Measurements from ENCODE around the gene RIPK4.
"Not testable (repeated sequence)": the region's sequence is repeated elsewhere in the genome, so short reads cannot be mapped to it uniquely, and the experiment has no call there.

Gene RIPK4

GRCh38 chr21:41717573-41718330, 49.1 kb downstream of the RIPK4 start:
- no peak overlapping the region for H3K4me3 ChIP-seq (ENCODE audit: low read length in 2 of 2)
- no peaks in the 10 kb centered on the region for H3K36me3 ChIP-seq (replicated peaks in 1 of 2; ENCODE audit: control insufficient read depth in 2 of 2, insufficient read depth in 2 of 2, low read length in 2 of 2)
- no peak overlapping the region for H2BK5ac ChIP-seq (ENCODE audit: low read length)
- peak overlapping the region; percentile 43 for H2BK15ac ChIP-seq (ENCODE audit: low read length)
- H2BK120ac ChIP-seq (ENCODE audit: low read depth, low read length), result peak overlapping the region; percentile 81
- peaks cover 0 to 12% of the 10 kb centered on the region in 2 donors for H3K4me1 ChIP-seq (ENCODE audit: control insufficient read depth in 2 of 2, insufficient read depth in 1 of 2, low read depth in 1 of 2, low read length in 2 of 2)
- no peak overlapping the region for H2AFZ ChIP-seq (ENCODE audit: low read length)
- H3K9ac ChIP-seq (ENCODE audit: low read depth, low read length, poor library complexity), result no peak overlapping the region
- H3K23ac ChIP-seq (ENCODE audit: low read depth, low read length, poor library complexity), result no peak overlapping the region
- no peak overlapping the region for H3K27ac ChIP-seq (replicated peaks; ENCODE audit: low read length)
- no peak overlapping the region for H4K91ac ChIP-seq (ENCODE audit: low read depth, low read length, poor library complexity)
- no peak for DNase-seq (ENCODE audit: low spot score)
- H3K18ac ChIP-seq (ENCODE audit: low read length), result no peak overlapping the region
- H4K8ac ChIP-seq (ENCODE audit: low read depth, low read length), result no peak overlapping the region
- peaks cover 0 to 5% of the 10 kb centered on the region in 2 donors for H3K9me3 ChIP-seq (replicated peaks in 1 of 2; ENCODE audit: control insufficient read depth in 2 of 2, insufficient read depth in 1 of 2, low read depth in 1 of 2, low read length in 2 of 2)
- peaks cover 0 to 14% (median 0%) of the 10 kb centered on the region in 3 experiments for H3K27me3 ChIP-seq (ENCODE audit: control insufficient read depth in 3 of 3, insufficient read depth in 3 of 3, low read depth in 1 of 3, low read length in 3 of 3)
- H2BK12ac ChIP-seq (ENCODE audit: low read length), result no peak overlapping the region
- peak overlapping the region; percentile 13 for H2AK5ac ChIP-seq (ENCODE audit: low read depth, low read length)
- no peaks in the 10 kb centered on the region for H3K79me1 ChIP-seq (ENCODE audit: low read depth, low read length)
- no peak overlapping the region for H3K14ac ChIP-seq (ENCODE audit: low read length)
- H3K4ac ChIP-seq (ENCODE audit: low read length), result no peak overlapping the region
- no peak overlapping the region for H3K4me2 ChIP-seq (ENCODE audit: insufficient read depth, low read length, poor library complexity, severe bottlenecking)
- whole genome bisulfite sequencing, 2 donors (ENCODE audit: extremely low coverage in 2 of 2, insufficient read length in 2 of 2, insufficient replicate concordance in 1 of 2), result no CpG with 5 or more reads among the region's 15 CpGs

GRCh38 chr21:41716751-41717150, 50.1 kb downstream of the RIPK4 start:
- Histone ChIP-seq H3K27ac (replicated peaks; ENCODE audit: low read length) (no peak overlapping the region), H3K14ac (ENCODE audit: low read length) (peak overlapping the region; percentile 11), H3K79me1 (ENCODE audit: low read depth, low read length) (no peaks in the 10 kb centered on the region), H2AK5ac (ENCODE audit: low read depth, low read length) (no peak overlapping the region), H3K23ac (ENCODE audit: low read depth, low read length, poor library complexity) (no peak overlapping the region), H4K8ac (ENCODE audit: low read depth, low read length) (no peak overlapping the region), H3K9ac (ENCODE audit: low read depth, low read length, poor library complexity) (no peak overlapping the region), H2BK15ac (ENCODE audit: low read length) (no peak overlapping the region), H2BK12ac (ENCODE audit: low read length) (no peak overlapping the region), H3K27me3 (ENCODE audit: control insufficient read depth in 3 of 3, insufficient read depth in 3 of 3, low read depth in 1 of 3, low read length in 3 of 3) (peaks cover 0 to 23% (median 0%) of the 10 kb centered on the region in 3 experiments), H4K91ac (ENCODE audit: low read depth, low read length, poor library complexity) (no peak overlapping the region), H3K9me3 (replicated peaks in 1 of 2; ENCODE audit: control insufficient read depth in 2 of 2, insufficient read depth in 1 of 2, low read depth in 1 of 2, low read length in 2 of 2) (peaks cover 0 to 5% of the 10 kb centered on the region in 2 donors), H2BK5ac (ENCODE audit: low read length) (no peak overlapping the region), H3K4me3 (ENCODE audit: low read length in 2 of 2) (no peak overlapping the region), H2AFZ (ENCODE audit: low read length) (no peak overlapping the region), H3K4me2 (ENCODE audit: insufficient read depth, low read length, poor library complexity, severe bottlenecking) (no peak overlapping the region), H2BK120ac (ENCODE audit: low read depth, low read length) (no peak overlapping the region), H3K18ac (ENCODE audit: low read length) (no peak overlapping the region), H3K4ac (ENCODE audit: low read length) (no peak overlapping the region), H3K4me1 (ENCODE audit: control insufficient read depth in 2 of 2, insufficient read depth in 1 of 2, low read depth in 1 of 2, low read length in 2 of 2) (peaks cover 0 to 19% of the 10 kb centered on the region in 2 donors), H3K36me3 (replicated peaks in 1 of 2; ENCODE audit: control insufficient read depth in 2 of 2, insufficient read depth in 2 of 2, low read length in 2 of 2) (no peaks in the 10 kb centered on the region)
- no peak for DNase-seq (ENCODE audit: low spot score)
- no CpG with 5 or more reads among the region's 7 CpGs for WGBS, 2 donors (ENCODE audit: extremely low coverage in 2 of 2, insufficient read length in 2 of 2, insufficient replicate concordance in 1 of 2)

GRCh38 chr21:41715649-41716281, 51.1 kb downstream of the RIPK4 start:
- no peak overlapping the region for H3K14ac ChIP-seq (ENCODE audit: low read length)
- H2BK12ac ChIP-seq (ENCODE audit: low read length), result peak overlapping the region; percentile 35
- H3K4me3 ChIP-seq (ENCODE audit: low read length in 2 of 2), result no peak overlapping the region
- no peak overlapping the region for H2AFZ ChIP-seq (ENCODE audit: low read length)
- no peak overlapping the region for H3K4me2 ChIP-seq (ENCODE audit: insufficient read depth, low read length, poor library complexity, severe bottlenecking)
- no peak overlapping the region for H3K23ac ChIP-seq (ENCODE audit: low read depth, low read length, poor library complexity)
- H3K9me3 ChIP-seq (replicated peaks in 1 of 2; ENCODE audit: control insufficient read depth in 2 of 2, insufficient read depth in 1 of 2, low read depth in 1 of 2, low read length in 2 of 2), result peaks cover 0 to 5% of the 10 kb centered on the region in 2 donors
- peaks cover 0 to 32% (median 0%) of the 10 kb centered on the region in 3 experiments for H3K27me3 ChIP-seq (ENCODE audit: control insufficient read depth in 3 of 3, insufficient read depth in 3 of 3, low read depth in 1 of 3, low read length in 3 of 3)
- H2BK120ac ChIP-seq (ENCODE audit: low read depth, low read length), result no peak overlapping the region
- no CpG with 5 or more reads among the region's 8 CpGs for WGBS, 2 donors (ENCODE audit: extremely low coverage in 2 of 2, insufficient read length in 2 of 2, insufficient replicate concordance in 1 of 2)
- no peak for DNase-seq (ENCODE audit: low spot score)
- H3K27ac ChIP-seq (replicated peaks; ENCODE audit: low read length), result no peak overlapping the region
- no peak overlapping the region for H3K4ac ChIP-seq (ENCODE audit: low read length)
- no peak overlapping the region for H2AK5ac ChIP-seq (ENCODE audit: low read depth, low read length)
- no peak overlapping the region for H2BK5ac ChIP-seq (ENCODE audit: low read length)
- H3K18ac ChIP-seq (ENCODE audit: low read length), result peak overlapping the region; percentile 5
- peaks cover 0 to 22% of the 10 kb centered on the region in 2 donors for H3K4me1 ChIP-seq (ENCODE audit: control insufficient read depth in 2 of 2, insufficient read depth in 1 of 2, low read depth in 1 of 2, low read length in 2 of 2)
- no peak overlapping the region for H4K8ac ChIP-seq (ENCODE audit: low read depth, low read length)
- H3K36me3 ChIP-seq (replicated peaks in 1 of 2; ENCODE audit: control insufficient read depth in 2 of 2, insufficient read depth in 2 of 2, low read length in 2 of 2), result no peaks in the 10 kb centered on the region
- H2BK15ac ChIP-seq (ENCODE audit: low read length), result no peak overlapping the region
- H3K79me1 ChIP-seq (ENCODE audit: low read depth, low read length), result no peaks in the 10 kb centered on the region
- H4K91ac ChIP-seq (ENCODE audit: low read depth, low read length, poor library complexity), result no peak overlapping the region
- H3K9ac ChIP-seq (ENCODE audit: low read depth, low read length, poor library complexity), result no peak overlapping the region

- H3K4me3 ChIP-seq (ENCODE audit: low read length in 2 of 2); H2BK15ac ChIP-seq (ENCODE audit: low read length); H3K4ac ChIP-seq (ENCODE audit: low read length); H2BK5ac ChIP-seq (ENCODE audit: low read length); H3K4me2 ChIP-seq (ENCODE audit: insufficient read depth, low read length, poor library complexity, severe bottlenecking); H3K9me3 ChIP-seq (replicated peaks in 1 of 2; ENCODE audit: control insufficient read depth in 2 of 2, insufficient read depth in 1 of 2, low read depth in 1 of 2, low read length in 2 of 2); H3K14ac ChIP-seq (ENCODE audit: low read length); H4K8ac ChIP-seq (ENCODE audit: low read depth, low read length); H2AFZ ChIP-seq (ENCODE audit: low read length); H2BK12ac ChIP-seq (ENCODE audit: low read length); DNase-seq (ENCODE audit: low spot score); H2BK120ac ChIP-seq (ENCODE audit: low read depth, low read length); H3K9ac ChIP-seq (ENCODE audit: low read depth, low read length, poor library complexity); H2AK5ac ChIP-seq (ENCODE audit: low read depth, low read length); H4K91ac ChIP-seq (ENCODE audit: low read depth, low read length, poor library complexity); H3K36me3 ChIP-seq (replicated peaks in 1 of 2; ENCODE audit: control insufficient read depth in 2 of 2, insufficient read depth in 2 of 2, low read length in 2 of 2); H3K18ac ChIP-seq (ENCODE audit: low read length); H3K79me1 ChIP-seq (ENCODE audit: low read depth, low read length); H3K27ac ChIP-seq (replicated peaks; ENCODE audit: low read length): not testable (repeated sequence)
- WGBS, 2 donors (ENCODE audit: extremely low coverage in 2 of 2, insufficient read length in 2 of 2, insufficient replicate concordance in 1 of 2), result no CpG with 5 or more reads among the region's 13 CpGs
- Histone ChIP-seq H3K23ac (ENCODE audit: low read depth, low read length, poor library complexity) (peak overlapping the region; percentile 0), H3K27me3 (ENCODE audit: control insufficient read depth in 3 of 3, insufficient read depth in 3 of 3, low read depth in 1 of 3, low read length in 3 of 3) (peaks cover 0 to 35% (median 0%) of the 10 kb centered on the region in 3 experiments), H3K4me1 (ENCODE audit: control insufficient read depth in 2 of 2, insufficient read depth in 1 of 2, low read depth in 1 of 2, low read length in 2 of 2) (peaks cover 0 to 22% of the 10 kb centered on the region in 2 donors)
Observed at GRCh38 chr21:41714299-41714865, 52.5 kb downstream of the RIPK4 start.
